ENCODE measurements around the gene TET2.

Gene TET2

GRCh38 chr4:105189855-105190650 lies 43.4 kb downstream of the TET2 start:
- DNase-seq: no peak

GRCh38 chr4:105191621-105192210 lies 45.0 kb downstream of the TET2 start:
- DNase-seq: no peak

- DNase-seq: no peak
Observed at GRCh38 chr4:105192474-105192873, 45.8 kb downstream of the TET2 start.

GRCh38 chr4:105192910-105193309 lies 46.2 kb downstream of the TET2 start:
- no peak for DNase-seq

GRCh38 chr4:105193536-105193935 lies 46.9 kb downstream of the TET2 start:
- DNase-seq: no peak

GRCh38 chr4:105194328-105195231 lies 47.9 kb downstream of the TET2 start:
- DNase-seq: no peak

GRCh38 chr4:105196523-105197145 lies 50.0 kb downstream of the TET2 start:
- no peak for DNase-seq

- no peak for DNase-seq
Observed at GRCh38 chr4:105197777-105198176, 51.1 kb downstream of the TET2 start.

GRCh38 chr4:105198541-105198940 lies 51.9 kb downstream of the TET2 start:
- DNase-seq: no peak

- no peak for DNase-seq
Observed at GRCh38 chr4:105206214-105206613, 59.5 kb downstream of the TET2 start.

GRCh38 chr4:105207386-105207785 lies 60.7 kb downstream of the TET2 start:
- DNase-seq: no peak

- no peak for DNase-seq
Observed at GRCh38 chr4:105208561-105208960, 61.9 kb downstream of the TET2 start.

- DNase-seq: no peak
Observed at GRCh38 chr4:105210916-105211315, 64.2 kb downstream of the TET2 start.

GRCh38 chr4:105215609-105216313 lies 69.1 kb downstream of the TET2 start:
- DNase-seq: no peak

GRCh38 chr4:105225500-105225899 lies 78.8 kb downstream of the TET2 start:
- DNase-seq: no peak

- DNase-seq: no peak
Observed at GRCh38 chr4:105227054-105227453, 80.4 kb downstream of the TET2 start.

- DNase-seq: no peak
Observed at GRCh38 chr4:105230287-105230686, 83.6 kb downstream of the TET2 start.

GRCh38 chr4:105232374-105232773 lies 85.7 kb downstream of the TET2 start:
- DNase-seq: no peak

GRCh38 chr4:105234582-105234981 lies 87.9 kb downstream of the TET2 start:
- DNase-seq: no peak

GRCh38 chr4:105236202-105236915 lies 89.7 kb downstream of the TET2 start:
- no peak for DNase-seq

GRCh38 chr4:105236916-105237311 lies 90.2 kb downstream of the TET2 start:
- no peak for DNase-seq

GRCh38 chr4:105240037-105240436 lies 93.4 kb downstream of the TET2 start:
- DNase-seq: no peak
